Uterus (tissue), 2 donors: ENCODE measurements around the gene JPH3.

Experiments used
- CTCF ChIP-seq, 4 experiments: fragments of 200-600 bp in 2 of 4; fragments of 450-650 bp in 2 of 4; sonication (generic) in 2 of 4; IDR thresholded peaks; one replicate each; pipeline ENCODE4 v1.5.1; 2016 to 2019; ENCODE audit warnings: antibody characterized with exemption in 4 of 4, mild to moderate bottlenecking in 2 of 4, moderate library complexity in 1 of 4
- POLR2A ChIP-seq, 2 donors: fragments of 450-650 bp; IDR thresholded peaks; one replicate each; pipeline ENCODE4 v1.6.1; 2016; ENCODE audit warnings: antibody characterized with exemption in 2 of 2, mild to moderate bottlenecking in 1 of 2, moderate library complexity in 1 of 2

- no peak for TF ChIP-seq CTCF (IDR thresholded peaks at IDR 0.05)
- TF ChIP-seq POLR2A (IDR thresholded peaks at IDR 0.05), result no peak
These were observed 59.3 kb downstream of the JPH3 start for GRCh38 chr16:87661561-87661960.
